ENCODE measurements around the gene HDAC4.

Gene HDAC4

GRCh38 chr2:239397931-239398471 is 2.8 kb downstream of the HDAC4 start:
- no peak for DNase-seq (ENCODE audit: low read depth)

- no peak for DNase-seq (ENCODE audit: low read depth)
Observed at GRCh38 chr2:239396881-239397681, 3.7 kb downstream of the HDAC4 start.

GRCh38 chr2:239395524-239395923 is 5.3 kb downstream of the HDAC4 start:
- DNase-seq (ENCODE audit: low read depth), result no peak

- no peak for DNase-seq (ENCODE audit: low read depth)
Observed at GRCh38 chr2:239394978-239395377, 5.8 kb downstream of the HDAC4 start.

- DNase-seq (ENCODE audit: low read depth), result no peak
Observed at GRCh38 chr2:239394346-239394945, 6.4 kb downstream of the HDAC4 start.

GRCh38 chr2:239393941-239394340 is 6.9 kb downstream of the HDAC4 start:
- DNase-seq (ENCODE audit: low read depth), result no peak

GRCh38 chr2:239393388-239393940 is 7.4 kb downstream of the HDAC4 start:
- DNase-seq (ENCODE audit: low read depth), result no peak

GRCh38 chr2:239392688-239393387 is 8.0 kb downstream of the HDAC4 start:
- DNase-seq (ENCODE audit: low read depth), result no peak

GRCh38 chr2:239392072-239392357 is 8.8 kb downstream of the HDAC4 start:
- no peak for DNase-seq (ENCODE audit: low read depth)

GRCh38 chr2:239391286-239392071 is 9.3 kb downstream of the HDAC4 start:
- no peak for DNase-seq (ENCODE audit: low read depth)

GRCh38 chr2:239390546-239391285 is 10.1 kb downstream of the HDAC4 start:
- no peak for DNase-seq (ENCODE audit: low read depth)

GRCh38 chr2:239389414-239390329 is 11.1 kb downstream of the HDAC4 start:
- no peak for DNase-seq (ENCODE audit: low read depth)

GRCh38 chr2:239388236-239389151 is 12.3 kb downstream of the HDAC4 start:
- no peak for DNase-seq (ENCODE audit: low read depth)

GRCh38 chr2:239387811-239388210 is 13.0 kb downstream of the HDAC4 start:
- DNase-seq (ENCODE audit: low read depth), result no peak

- DNase-seq (ENCODE audit: low read depth), result no peak
Observed at GRCh38 chr2:239386872-239387445, 13.9 kb downstream of the HDAC4 start.

- DNase-seq (ENCODE audit: low read depth), result no peak
Observed at GRCh38 chr2:239386001-239386670, 14.7 kb downstream of the HDAC4 start.

- DNase-seq (ENCODE audit: low read depth), result no peak
Observed at GRCh38 chr2:239385096-239386000, 15.5 kb downstream of the HDAC4 start.
